ENCODE measurements around the gene KIF15. TPM values are rescaled to one million over a fixed set of nuclear protein-coding genes. Genes with fewer than 3 reads are reported as not detected.
"Not testable (repeated sequence)": the region's sequence is repeated elsewhere in the genome, so short reads cannot be mapped to it uniquely, and the experiment has no call there.

The KIF15 gene
- total RNA-seq, 1 donor from 2014 or later = 0.53 TPM

DNA sequence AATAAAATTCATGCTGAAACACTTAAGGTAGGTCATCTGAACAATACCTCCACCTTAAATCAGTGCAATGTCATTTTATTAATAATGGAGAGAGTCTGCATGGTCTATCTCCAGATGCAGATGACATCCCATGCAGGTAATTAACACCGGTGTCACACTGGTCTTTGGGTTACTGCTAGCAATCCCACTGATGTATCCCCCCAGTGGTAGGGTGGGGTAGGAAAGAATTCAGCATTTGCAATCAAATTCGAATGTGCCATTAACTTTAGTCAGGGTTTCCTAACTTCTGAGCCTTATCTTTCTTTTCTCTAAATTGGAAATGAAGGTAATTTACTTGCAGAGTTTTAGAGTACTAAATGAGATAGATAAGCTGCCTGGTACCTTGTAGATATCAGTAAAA lies 44.4 kb downstream of the KIF15 start:
- DNase-seq (ENCODE audit: low spot score) (no peak), ATAC-seq (no peak)
- intact Hi-C loops (cut with DNase I) = no loop called here

DNA sequence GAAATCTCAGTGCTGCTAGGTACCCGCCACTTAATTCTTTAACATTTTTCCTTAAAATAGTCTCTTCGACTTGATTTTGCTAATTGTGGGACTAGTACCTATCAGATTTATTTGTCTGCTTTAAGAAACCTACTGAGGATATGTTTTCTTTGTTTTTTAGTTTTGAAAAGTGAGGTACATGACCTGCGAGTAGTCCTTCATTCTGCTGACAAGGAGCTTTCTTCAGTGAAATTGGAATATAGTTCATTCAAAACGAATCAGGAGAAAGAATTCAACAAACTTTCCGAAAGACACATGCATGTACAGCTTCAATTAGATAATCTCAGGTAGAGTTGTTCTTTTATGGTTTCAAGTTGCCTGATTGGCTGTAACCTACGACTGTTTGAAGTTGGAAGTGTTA lies 53.2 kb downstream of the KIF15 start:
- intact Hi-C loops (cut with DNase I) = no loop called here
- ATAC-seq = no peak
- no peak for DNase-seq (ENCODE audit: low spot score)

DNA sequence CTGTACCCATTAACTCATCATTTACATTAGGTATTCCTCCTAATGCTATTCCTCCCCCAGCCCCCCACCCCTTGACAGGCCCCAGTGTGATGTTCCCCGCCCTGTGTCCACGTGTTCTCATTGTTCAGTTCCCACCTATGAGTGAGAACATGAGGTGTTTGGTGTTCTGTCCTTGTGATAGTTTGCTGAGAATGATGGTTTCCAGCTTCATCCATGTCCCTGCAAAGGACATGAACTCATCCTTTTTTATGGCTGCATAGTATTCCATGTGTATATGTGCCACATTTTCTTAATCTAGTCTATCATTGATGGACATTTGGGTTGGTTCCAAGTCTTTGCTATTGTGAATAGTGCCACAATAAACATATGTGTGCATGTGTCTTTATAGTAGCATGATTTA lies 54.7 kb downstream of the KIF15 start:
- DNase-seq (ENCODE audit: low spot score); ATAC-seq; intact Hi-C loops (cut with DNase I): not testable (repeated sequence)

DNA sequence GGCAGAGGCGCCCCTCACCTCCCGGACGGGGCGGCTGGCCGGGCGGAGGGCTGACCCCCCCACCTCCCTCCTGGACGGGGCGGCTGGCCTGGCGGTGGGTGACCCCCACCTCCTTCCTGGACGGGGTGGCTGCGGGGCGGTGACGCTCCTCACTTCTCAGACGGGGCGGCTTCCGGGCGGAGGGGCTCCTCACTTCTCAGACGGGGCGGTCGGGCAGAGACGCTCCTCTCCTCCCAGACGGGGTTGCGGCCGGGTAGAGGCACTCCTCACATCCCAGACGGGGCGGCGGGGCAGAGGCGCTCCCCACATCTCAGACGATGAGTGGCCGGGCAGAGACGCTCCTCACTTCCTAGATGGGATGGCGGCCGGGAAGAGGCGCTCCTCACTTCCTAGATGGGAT lies 59.6 kb downstream of the KIF15 start:
- intact Hi-C loops (cut with DNase I); DNase-seq (ENCODE audit: low spot score); ATAC-seq: not testable (repeated sequence)

DNA sequence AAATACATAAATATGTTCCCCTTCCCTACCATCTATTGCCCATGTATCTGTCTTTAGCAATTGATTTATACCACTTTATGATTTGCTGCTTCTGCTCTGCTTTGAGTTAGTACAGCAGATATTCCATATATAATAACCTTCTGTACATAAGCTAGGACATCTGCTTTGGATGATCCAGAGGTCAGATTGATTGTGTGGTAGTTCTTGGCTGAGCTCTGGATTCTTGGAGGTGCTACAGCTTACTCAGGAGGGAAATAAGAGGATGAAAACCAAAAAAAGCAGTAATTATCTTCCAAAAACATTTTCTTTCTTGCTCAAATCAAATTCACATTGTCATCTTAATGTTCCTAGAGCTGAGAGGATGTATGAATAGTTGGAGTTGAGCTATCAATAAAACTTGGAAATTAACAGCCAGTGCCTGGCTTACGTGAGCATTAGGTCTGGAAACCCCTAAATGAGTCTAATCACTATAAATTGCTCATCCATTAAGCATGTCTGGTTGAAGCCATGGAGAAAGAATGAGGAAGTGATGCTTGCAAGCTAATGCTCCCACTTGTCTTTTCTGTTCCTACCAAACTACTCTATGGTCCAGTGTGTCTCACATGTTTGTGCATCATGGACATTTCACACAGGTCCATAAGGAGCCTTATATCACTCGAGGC lies 63.8 kb downstream of the KIF15 start:
- DNase-seq (ENCODE audit: low spot score) (no peak), ATAC-seq (no peak)
- intact Hi-C loops (cut with DNase I) = no loop called here

DNA sequence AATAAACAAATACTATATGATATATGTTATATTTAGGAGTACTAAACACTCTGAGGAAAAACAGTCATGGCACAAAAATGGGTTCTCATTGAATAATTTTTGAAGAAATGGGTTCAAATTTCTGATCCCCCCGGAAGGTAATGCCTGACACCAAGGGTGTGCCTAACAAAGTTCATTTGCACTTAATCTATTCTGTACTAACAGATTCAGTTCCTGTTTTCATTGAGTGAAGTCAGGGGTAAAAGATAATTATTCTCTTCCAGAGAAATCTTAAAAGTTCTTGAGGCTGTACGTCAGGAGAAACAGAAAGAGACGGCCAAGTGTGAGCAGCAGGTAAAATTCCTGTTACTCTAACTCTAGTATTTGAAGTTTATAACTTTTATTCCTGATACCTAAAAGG lies 65.6 kb downstream of the KIF15 start:
- ATAC-seq (no peak), DNase-seq (ENCODE audit: low spot score) (no peak)
- intact Hi-C loops (cut with DNase I) = no loop called here

DNA sequence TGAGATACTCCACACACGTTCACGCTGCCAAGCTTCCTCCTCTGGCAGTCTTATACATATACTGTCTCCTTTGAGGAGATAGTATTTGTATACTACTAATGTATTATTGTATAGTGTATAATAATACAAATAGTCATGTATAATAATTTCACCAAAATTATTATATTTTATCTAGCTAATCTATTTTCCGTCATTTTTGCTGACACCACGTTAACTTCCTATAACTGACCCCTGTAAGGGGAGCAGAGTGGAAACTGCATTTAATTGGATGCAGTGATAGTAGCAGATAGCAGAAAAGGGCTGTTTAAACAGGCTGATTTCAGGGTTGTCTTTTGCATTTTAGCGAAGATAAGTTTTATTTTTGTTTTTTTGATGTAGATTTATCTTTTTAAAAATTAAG lies 69.6 kb downstream of the KIF15 start:
- no peak for DNase-seq (ENCODE audit: low spot score)
- ATAC-seq = no peak
- intact Hi-C loops (cut with DNase I) = no loop called here

DNA sequence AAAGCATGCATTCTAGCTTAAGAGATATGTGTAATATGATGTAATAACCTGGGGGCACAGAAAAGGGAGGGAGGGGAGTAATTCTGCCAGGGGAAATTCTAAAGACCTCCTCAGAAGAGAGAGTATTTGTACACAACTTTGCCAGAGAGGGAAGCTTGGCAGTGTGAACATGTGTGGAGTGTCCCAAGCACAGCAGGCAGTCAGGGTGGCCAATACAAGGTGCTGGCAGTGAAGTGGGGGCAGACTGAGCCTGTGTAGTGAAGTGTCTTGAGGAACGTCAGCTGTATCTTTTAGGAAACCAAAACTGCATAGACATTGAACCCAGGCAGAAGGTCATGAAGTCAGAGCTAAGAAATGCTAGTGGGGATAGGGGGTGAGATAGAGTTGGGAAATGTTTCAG lies 70.4 kb downstream of the KIF15 start:
- no peak for ATAC-seq
- intact Hi-C loops (cut with DNase I) = no loop called here
- DNase-seq (ENCODE audit: low spot score) = no peak

DNA sequence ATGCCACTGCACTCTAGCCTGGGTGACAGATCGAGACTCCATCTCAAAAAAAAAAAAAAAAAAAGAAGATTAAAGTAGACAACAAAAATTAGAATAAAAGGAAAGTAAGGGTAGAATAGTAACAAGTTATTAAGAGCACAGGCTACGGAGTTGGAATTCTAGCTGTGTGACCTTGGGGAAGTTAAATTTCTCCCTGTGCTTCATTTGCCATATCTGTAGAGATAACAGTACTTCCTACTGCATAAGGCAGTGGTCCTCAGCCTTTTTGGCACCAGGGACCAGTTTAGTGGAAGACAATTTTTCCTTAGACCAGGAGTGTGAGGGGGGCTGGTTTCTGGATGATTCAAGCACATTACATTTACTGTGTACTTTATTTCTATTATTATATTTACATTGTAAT lies 71.4 kb downstream of the KIF15 start:
- no peak for DNase-seq (ENCODE audit: low spot score)
- ATAC-seq = no peak
- intact Hi-C loops (cut with DNase I) = no loop called here

DNA sequence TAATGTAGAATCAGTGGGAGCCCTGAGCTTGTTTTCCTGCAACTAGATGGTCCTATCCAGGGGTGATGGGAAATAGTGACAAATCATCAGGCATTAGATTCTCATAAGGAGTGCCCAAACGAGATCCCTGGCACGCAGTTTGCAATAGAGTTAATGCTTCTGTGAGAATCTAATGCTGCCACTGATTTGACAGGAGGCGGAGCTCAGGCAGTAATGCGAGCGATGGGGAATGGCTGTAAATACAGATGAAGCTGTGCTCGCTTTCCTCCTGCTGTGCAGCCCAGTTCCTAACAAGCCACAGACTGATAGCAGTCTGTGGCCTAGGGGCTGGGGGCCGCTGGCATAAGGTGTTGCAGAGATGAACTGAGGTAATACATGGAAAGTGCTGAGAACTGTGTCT lies 71.8 kb downstream of the KIF15 start:
- intact Hi-C loops (cut with DNase I) = no loop called here
- DNase-seq (ENCODE audit: low spot score) = no peak
- no peak for ATAC-seq

DNA sequence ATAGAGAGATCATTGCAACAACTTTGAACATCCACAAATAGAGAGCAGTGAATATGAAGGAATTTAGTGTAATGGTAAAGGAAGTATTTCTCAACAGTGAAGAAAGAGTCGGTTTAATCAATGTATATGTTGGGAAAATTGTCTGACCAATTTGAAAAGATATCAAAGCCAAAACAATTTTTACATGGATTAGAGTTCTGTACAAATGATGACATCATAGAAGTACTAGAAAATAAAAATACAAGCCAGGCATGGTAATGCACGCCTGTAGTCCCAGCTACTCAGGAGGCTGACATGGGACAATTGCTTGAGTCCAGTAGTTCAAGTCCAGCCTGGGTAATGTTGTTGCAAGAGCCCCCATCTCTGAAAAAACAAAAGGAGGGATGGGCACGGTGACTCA lies 74.1 kb downstream of the KIF15 start:
- DNase-seq (ENCODE audit: low spot score) (no peak), ATAC-seq (no peak)
- intact Hi-C loops (cut with DNase I) = no loop called here

DNA sequence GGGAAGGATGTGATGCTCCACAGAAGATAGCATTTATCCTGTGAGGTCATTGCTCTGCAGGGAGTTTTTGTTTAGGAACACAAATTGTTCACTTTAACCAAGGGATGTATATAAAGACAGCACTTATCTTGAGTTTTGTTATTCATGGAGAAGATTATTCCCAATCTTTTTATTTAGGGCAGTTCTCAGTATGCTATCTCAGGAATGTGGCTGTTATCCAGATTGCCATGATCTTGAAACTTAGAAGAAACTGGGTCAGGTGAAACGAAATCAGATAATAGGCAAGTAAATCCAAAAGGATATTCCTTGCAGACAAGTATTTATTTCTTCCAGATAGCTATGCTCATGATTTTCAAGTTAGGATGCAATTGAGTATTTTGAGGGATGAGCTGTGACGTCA lies 80.8 kb downstream of the KIF15 start:
- ATAC-seq = no peak
- intact Hi-C loops (cut with DNase I) = no loop called here
- DNase-seq (ENCODE audit: low spot score) = no peak

DNA sequence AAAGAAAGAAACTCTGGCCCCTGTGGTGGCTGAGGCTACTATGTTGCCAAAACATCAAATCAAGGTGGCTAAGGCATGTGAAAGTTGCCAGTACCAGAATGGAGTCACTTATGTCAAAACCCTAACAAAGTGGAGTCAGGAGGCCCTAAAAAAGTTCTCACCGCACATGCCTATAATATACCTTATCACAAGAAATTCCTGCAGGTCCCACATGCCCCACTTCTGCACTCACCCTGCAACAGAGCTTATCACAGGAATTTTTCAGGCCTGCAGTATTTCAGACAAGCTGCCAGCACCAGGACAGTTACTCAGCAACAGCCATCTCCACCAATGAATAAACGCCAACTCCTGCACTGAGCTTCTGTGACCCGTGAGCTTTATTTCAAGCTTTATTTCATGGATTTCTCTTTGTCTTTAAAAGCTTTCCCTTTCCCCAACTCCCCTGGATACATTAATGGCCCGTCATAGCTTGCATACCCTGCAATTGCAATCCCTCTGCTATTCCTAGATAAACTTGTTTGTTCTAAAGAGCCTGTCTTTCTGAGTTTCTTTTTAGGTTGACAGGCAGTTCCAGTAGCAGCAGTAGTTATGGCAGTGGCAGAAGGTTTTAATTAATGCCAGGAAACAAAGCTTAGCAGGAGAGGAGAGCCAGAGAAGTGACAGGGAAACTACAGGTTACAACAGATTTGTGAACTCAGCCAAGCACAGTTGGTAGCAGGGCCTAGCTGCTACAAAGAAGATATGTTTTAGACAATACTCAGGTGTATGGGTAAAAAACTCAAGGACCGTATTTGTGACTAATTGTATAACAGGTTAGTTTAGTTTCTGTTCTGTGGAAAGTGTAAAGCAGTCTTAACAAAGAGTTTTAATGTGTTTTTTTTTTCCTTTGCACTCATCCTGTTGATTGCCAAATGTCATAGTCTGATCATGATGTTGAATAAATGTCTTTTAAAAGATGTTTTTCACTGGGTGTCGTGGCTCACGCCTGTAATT lies 84.2 kb downstream of the KIF15 start:
- intact Hi-C loops (cut with DNase I) = no loop called here
- ATAC-seq (no peak), DNase-seq (ENCODE audit: low spot score) (no peak)

DNA sequence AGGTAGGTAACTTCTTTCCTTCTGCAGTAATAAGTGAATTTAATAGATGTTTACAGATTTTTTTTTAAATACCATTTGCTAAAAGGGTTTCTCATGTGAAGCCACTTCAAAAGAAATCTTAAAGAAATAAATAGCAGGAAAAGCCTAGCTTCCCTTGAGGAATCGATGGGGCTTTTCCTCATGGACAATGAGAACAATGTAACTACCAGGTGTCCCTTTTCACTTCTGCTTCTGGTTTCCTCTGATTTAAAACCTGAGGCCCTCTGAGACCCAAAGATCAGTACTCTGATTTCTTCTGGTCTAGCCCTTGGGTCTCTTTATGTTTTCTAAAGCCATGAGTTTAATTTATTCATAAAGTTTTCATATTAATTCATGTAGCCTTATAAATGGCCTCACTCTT lies 87.0 kb downstream of the KIF15 start:
- intact Hi-C loops (cut with DNase I) = no loop called here
- ATAC-seq (no peak), DNase-seq (ENCODE audit: low spot score) (no peak)

DNA sequence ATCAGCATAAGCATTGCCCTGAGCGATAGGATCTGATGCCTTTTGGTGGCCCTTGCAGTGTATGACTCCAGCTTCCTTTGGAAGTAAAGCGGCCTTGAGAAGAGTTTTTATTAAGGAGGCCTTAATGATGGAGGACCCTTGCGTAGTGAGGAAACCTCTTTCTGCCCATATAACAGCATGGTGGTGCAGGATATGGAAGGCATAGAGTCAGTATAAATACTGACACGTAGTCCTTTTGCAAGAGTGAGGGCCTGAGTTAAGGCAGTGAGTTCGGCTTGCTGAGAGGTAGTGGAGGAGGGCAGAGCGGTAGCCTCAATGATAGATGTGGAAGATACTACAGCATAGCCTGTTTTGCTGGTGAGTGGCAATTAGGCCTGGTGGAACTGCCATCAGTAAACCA lies 95.1 kb downstream of the KIF15 start:
- DNase-seq (ENCODE audit: low spot score); ATAC-seq; intact Hi-C loops (cut with DNase I): not testable (repeated sequence)

DNA sequence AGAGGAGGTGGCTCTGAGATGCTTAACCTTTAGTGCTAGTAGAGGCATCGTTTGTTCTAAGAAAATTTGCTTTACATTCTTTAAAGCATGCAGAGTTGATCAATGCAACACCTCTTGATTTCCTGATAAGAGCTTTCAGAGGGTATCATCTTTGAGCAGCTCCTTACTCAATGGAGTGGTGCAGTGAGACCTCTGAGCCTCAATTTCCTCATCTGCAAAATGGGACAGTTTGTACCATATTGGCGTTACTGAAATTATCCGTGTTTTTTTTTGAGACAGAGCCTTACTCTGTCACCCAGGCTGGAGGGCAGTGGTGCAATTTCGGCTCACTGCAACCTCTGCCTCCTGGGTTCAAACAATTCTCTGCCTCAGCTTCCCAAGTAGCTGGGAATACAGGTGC lies 98.5 kb downstream of the KIF15 start:
- no peak for ATAC-seq
- DNase-seq (ENCODE audit: low spot score) = no peak
- intact Hi-C loops (cut with DNase I) = no loop called here

DNA sequence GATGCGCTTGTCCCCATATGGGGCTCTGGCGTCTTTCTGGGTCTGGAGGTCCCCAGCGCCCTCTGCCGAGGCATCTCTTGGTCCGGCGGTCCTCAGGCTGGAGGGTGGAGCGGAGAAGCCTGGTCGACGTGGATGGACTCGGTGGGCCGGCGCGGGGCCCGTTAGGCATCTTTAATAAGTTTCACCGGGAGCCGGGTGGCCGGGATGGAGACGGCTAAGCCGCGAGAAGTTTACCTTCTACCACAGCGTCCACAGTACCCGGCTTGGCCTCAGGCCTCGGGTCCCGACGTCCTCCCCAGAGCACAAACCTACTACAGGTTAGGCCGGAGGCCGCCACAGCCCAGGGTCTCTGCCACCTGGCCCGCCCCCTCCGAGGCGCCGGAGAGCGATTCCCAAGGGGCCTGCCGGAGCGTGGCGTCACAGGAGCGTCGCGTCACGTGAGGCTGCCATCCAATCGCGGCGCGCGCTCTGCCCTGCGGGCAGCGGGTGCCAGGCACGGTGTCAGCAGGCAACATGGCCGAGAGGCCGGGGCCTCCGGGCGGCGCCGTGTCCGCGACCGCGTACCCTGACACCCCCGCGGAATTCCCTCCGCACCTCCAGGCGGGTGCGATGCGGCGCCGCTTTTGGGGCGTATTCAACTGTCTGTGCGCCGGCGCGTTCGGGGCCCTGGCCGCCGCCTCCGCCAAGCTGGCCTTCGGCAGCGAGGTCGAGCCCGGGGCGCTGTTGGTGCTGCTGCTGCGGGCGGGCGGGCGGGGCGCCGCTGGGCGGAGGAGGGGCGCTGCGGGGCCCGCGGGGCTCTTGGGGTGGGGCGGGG lies 100.0 kb downstream of the KIF15 start, which contains the start of gene TMEM42:
TMEM42 (plus strand) TSS at position 501 of the 814 bp plus-strand sequence; CDS start at position 514, 13 bp downstream.
- intact Hi-C loops (cut with DNase I) = no loop called here
- peak; percentile 94 for DNase-seq (ENCODE audit: low spot score)
- ATAC-seq = peak; percentile 99

DNA sequence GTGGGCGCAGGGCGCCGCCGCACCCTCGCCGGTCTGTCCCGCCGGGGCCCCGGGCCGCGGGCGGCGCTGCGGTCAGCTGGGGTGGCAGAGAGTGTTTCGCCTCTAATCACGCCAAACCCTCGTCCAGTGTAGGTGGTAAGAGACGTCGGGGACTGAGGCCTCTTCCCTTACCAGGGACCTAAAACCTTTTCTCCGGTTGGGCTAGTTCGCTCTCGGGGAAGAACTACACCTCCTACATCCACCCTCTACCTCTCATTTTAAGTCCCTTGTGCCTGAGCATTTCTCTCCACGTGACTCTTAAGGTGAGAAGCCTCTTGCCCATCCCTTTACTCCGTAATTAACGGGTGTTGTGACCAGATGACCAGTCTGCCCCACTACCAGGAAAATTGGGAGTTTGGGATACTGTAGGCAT lies 100.6 kb downstream of the KIF15 start:
- DNase-seq (ENCODE audit: low spot score) = no peak
- intact Hi-C loops (cut with DNase I) = no loop called here
- ATAC-seq = peak; percentile 5

DNA sequence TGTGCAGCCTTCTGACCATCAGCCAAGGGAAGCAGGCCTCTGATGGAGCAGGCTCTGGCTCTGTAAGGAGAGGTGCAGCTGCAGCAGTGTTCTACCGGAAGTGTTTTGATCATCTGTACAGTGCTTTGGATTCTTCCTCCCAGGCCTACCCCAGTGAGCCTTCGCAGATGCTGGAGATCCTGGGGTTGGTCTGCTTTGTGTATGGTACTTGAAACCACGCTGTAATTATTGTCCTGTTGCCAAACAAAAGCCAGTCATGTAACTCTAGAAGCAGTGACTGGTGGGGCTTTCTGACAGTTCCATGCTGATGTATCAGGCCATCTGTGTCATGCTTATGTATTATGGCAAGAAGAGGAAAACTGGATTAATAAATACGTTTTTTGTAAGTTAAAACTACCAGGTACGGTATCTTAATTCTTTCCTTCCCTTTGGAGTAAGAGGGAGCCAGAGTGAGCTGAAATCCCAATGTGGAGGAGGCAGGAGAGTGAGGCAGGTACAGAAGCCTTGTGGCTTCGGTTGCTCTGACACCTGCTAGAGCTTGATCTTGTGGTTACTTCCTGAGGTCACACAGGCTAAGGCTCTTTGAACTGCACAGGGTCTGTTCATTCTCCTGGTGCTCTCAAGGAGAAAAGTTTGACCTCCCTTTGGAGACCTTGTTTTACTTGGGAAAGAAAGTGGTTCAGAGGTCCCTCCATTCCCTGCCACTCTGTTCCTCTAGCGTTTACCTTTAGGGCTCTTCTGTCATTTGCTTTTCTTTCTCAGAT lies 103.9 kb downstream of the KIF15 start:
- intact Hi-C loops (cut with DNase I) = no loop called here
- no peak for DNase-seq (ENCODE audit: low spot score)
- no peak for ATAC-seq
